ENCODE measurements around the gene TRPM8.

Gene TRPM8

DNA sequence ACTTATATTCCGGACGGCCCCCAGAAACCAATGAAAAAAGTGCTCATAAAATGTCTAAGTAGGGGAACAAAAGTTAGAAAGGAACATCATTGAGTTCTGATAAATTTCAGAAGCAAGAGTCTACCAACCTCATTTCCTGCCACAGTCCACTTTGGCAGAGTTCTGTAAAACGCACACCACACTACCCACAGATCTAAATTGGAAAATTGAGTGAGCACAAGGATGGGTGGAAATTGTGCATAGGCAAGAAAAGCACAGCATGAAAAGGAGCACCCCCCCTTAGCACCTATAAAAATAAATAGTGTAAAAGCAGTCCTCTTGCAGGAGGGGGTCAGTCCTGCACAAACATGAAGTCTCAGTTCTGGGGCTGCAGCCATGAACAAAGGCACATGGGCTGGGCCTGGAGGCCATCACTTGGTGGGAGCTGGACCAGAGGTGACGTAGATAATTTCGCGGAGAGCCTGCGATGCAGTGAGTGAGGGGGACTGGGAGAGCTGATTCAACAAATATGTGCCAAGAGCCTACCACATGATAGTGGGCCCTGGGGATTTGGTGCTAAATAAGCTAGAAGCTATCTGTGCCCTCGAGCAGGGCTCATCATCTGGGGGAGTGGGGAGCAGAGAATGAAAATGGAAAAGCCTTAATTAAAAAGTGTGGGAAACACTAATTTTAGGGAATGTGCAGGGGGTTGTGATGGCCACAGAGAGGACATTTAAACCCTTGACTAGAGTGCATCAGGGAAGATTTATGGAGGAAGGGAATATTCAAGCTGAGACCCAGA lies 84.4 kb downstream of the TRPM8 start:
- DNase-seq (ENCODE audit: low spot score), result no peak

DNA sequence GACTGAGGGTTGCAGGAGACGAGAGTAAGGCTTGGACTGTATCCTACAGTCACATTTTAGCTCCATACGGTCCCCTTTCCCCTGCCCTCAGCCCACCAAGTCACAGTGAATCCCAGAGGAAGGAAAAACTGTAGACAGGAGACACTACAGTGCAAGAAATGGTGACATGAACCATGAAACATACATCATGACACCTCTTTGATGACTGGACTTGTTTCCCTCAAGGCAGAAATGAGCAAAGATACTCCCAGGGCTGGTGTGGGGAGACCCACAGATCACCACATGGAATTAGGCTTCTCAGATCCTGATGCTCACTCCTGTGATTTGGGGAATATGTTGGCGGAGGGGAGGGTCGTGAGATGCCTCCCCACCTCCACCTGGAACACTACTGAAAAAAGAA lies 85.1 kb downstream of the TRPM8 start:
- DNase-seq (ENCODE audit: low spot score), result no peak

DNA sequence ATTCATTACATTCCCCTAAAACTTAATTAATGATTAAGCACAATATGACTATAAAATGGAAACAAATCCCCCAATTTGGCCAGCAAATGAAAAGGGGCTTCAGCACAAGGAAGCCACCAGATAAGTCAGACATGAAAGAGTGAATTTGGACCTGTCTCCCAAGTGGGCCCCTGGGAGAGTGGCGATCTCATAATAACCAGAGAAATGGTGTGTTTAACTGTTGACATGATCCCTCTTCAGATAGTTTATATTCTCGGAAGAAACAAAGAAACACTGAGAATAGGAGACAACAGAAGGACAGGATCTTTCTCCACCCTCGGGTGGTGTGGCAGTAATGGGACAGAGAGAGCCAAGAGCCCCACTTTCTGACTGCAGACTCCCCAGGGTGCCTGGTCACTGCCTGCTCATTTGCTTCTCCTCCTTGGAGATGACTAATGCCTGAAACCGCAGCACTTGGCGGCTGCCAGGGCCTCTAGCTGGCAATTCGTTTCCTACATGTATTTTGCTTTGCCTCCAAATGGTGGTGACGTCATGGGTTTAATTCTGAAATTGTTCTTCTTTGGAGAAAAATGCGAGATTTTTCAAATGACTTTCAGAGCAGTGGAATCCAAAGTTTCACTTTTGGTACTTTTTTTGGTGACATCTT lies 86.9 kb downstream of the TRPM8 start:
- DNase-seq (ENCODE audit: low spot score), result no peak

DNA sequence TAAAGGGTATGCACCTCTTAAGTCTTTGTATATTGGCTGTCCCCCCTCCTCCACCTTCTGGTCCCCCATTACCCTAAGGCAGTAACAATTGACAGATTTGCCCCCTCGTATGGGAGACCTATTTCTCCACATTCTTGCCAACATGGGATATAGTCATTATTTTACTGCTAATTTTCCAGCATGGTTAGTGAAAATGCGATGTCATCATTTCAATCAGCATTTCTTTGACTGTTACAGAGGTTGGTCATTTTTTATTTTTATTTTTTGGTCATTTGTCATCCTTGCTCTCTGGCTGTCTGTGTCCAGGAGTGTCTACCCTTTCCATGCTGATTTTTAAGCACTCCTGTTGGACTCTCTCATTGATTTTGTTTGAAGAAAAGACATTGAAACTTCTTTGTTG lies 88.0 kb downstream of the TRPM8 start:
- no peak for DNase-seq (ENCODE audit: low spot score)

DNA sequence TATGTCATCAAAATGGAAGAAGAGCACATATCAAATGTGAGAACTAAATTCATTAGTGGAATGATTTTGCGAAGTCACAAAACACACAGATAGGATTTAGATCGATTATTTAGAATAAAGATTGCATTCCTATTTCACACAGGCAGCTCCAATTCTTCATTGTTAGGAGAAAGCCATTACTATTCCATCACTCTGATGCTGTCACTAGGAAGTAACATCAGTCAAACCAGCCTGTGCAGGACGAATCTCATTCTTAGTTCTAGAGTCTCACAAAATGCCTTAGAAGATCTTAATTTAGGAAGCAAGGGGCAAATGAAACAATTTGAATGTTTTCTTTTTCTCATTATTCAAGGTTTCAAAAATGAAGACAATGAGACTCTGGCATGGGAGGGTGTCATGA lies 89.3 kb downstream of the TRPM8 start:
- DNase-seq (ENCODE audit: low spot score), result no peak

DNA sequence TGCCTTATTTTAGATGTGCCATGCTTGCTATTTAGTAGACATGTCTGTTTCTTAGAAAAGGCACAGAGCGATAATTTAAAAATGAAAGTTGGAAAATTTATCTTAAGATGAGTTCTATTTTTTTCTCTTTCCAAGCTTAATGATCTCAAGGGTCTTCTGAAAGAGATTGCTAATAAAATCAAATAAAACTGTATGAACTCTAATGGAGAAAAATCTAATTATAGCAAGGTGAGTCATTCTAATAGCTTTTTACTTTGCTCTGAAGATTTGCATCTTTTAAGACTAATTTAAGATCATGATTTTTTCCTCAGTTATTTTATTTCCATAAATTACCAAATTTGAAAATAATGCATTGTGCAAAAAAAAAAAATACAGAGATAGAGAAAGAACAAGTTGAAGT lies 97.3 kb downstream of the TRPM8 start:
- no peak for DNase-seq (ENCODE audit: low spot score)

DNA sequence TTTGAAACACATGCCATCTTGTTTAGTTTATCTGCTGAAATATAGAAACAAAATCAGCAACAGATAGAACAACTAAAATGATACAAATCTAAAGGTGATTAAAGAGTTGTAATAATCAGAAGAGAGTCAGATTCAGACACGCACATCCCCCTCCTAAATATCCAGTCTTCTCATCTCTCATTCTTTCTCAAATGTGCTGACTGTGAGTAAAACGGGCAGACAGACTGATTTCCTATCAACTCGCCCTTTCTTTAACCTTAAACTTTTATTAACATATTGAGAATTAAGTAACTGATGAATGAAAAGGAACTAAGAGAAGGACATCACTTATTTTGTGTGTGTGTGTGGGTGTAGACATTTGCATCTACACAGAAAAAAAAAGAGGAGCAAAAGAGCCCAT lies 98.7 kb downstream of the TRPM8 start:
- DNase-seq (ENCODE audit: low spot score), result no peak

DNA sequence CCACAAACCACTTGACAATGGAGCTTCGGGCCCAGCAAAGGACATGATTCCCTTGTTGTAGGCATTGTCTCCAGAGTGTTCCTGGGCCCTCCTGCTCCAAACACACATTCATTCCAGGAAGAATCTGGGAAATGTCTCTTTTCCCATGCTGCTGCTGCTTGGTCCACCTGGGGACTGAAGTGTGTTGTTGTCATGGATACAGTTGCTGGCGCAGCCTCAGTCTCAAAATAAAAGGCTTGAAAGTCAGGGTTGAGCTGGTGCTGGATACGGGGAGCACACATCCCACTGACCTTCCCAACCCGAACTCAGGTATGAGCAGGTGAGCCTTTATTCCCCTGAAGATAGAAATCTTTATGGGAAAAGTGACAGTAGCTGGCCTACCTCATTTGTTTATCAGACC lies 102.7 kb downstream of the TRPM8 start:
- no peak for DNase-seq (ENCODE audit: low spot score)

DNA sequence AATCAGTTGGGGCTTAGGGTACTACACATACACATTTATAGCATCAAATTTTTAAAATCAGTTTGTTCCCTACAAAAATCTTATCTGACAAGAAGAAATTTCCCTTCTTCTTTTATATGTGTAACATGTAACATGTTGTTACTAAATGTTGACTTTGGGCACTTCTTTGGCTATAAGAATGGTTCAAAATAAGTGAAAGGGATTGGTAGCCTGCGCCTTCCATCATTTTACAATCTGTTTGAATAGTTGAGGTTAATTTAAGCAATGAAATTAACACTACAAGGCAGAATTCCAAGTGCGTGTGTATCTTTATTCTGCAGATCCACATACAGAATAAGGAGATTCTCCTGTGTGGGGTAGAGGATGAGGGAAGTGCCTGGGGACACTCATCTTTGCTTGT lies 103.2 kb downstream of the TRPM8 start:
- no peak for DNase-seq (ENCODE audit: low spot score)

DNA sequence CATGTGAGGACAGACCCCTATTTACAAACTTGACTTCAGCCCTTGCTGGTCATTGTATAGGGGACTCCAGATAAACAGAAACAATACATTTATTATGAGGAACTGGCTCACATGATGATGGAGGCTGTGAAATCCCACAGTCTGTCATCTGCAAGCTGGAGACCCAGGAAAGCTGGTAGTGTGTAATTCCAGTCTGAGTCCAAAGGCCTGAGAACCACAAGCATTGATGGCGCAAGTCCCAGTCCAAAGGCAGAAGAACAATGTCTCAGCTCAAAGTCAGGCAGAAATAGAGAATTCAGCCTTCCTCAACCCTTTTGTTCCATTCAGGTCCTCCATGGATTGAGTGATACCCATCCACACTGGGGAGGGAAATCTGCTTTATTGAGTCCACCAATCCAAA lies 105.3 kb downstream of the TRPM8 start:
- DNase-seq (ENCODE audit: low spot score), result no peak

DNA sequence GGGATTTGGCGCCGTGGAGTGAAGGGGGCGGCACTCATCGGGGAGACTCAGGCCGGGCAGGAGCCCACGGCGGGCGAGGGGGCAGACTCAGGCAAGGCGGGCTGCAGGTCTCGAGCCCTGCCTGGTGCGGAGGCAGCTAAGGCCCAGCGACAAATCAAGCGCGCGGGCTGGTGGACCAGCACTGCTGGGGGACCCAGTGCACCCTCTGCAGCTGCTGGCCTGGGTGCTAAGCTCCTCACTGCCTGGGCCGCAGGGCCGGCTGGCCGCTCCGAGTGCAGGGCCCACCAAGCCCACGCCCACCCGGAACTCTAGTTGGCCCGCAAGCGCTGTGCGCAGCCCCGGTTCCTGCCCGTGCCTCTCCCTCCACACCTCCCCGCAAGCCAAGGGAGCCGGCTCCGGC lies 107.1 kb downstream of the TRPM8 start:
- no peak for DNase-seq (ENCODE audit: low spot score)

DNA sequence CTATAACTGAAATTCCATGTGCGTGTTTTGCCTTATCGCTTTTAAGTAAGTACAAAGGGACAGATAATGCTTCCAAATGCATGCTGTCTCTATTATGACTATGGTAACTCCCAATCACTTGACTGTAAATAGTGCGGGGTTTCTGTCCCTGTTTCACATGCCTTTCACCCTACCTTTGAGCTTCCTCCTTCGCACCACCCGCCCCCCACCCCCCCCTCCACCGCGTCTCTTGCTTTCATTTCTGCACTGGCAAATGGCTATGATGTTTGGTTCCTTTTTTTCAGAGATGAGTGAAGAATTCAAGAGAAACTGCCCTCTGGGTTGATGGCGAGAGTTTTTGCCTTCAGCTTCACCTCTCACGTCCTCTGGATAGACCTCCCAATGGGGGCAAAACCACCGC lies 108.3 kb downstream of the TRPM8 start:
- DNase-seq (ENCODE audit: low spot score), result no peak

DNA sequence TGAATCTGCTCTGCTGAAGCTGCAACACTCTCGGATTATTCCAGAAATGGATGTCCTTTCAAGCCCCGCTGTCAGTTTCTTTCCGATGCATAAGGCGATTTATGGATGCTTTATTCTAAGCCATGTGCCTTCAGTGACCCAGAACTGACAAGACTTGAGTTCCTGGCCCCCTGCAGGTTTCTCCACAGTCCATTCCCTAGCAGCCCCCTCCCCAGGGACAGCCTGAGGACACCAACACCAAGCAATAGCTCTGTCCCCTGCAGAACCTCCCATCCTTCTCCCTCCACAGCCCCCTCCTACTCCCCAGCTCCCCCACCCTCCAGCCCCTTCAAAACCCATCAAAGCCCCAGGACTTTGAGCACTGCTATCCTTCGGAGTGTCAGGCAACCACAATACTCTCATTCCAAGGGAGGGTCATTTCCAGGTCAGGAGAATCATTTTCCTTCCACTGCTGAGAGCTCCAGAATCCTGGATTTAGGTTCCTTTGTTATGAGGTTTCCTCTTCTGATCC lies 108.8 kb downstream of the TRPM8 start:
- DNase-seq (ENCODE audit: low spot score), result no peak

DNA sequence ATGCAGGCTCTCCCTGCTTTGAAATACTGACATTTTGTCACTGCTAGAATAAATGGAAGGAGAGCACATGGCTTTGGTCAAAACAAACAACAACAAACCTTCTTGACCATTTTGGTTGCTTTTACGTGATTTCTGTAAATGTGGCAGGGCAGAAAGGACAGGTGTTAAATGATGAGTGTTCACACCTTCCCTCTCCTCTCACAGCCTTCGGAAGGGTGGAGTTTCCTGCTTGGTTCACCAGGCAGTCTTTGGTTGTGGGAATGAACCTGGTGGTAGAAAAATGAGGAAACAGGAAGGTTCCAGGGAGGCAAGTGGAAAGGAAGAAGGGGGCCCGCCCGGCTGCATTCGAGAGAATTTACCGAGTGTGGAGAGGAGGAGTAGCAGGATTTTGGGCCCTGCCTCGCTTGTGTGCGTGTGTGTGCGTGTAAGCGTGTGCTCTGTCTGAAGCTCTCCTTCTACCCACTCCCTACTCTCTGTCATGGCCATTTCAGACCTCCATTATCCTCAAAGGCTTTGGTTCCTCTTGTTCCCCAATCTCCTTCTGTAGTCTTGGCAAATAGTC lies 109.6 kb downstream of the TRPM8 start:
- DNase-seq (ENCODE audit: low spot score), result no peak

DNA sequence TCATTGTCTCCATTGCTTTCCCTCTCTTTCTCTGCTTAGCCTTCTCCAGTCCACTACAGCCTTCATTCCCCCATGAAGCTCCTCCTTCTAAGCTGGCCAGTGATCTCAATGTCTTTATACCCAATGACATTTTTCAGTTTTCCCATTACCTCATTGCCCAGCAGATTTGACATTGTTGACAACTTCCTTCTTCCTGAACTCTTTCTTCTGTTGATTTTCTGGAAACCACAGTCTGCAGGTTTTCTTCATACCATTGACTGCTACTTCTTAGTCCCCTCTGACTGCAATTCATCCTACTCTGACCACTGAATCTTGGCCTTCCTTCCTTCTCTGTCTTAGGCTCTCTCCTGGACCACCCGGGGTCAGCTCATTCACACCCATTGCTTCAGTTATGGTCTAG lies 110.5 kb downstream of the TRPM8 start:
- DNase-seq (ENCODE audit: low spot score), result no peak

DNA sequence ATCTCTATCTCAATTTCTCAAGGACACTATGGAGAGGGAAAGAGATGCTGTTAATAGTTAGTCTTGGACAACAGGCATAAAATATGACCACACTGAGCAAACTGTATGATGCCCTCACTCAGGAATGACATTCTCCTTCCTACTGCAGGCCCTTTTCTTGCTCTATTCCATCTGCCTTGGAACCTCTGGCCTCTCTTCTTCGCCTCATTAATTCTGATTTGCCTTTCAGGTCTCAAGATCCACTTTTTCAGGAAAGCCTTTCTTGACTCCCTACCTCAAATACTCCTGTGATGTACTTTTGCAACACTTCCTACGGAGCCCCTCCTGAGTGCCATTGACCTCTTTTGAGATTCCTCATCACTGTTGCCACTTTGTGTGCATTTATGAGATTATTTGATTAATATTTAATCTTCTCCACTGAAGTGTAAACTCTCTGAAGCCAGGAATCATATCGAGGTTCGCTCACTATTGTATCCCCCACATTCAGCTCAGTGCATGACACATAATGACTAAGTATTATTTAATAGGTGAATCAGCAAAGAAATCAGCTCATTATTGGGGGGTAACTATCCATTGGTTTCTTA lies 112.1 kb downstream of the TRPM8 start:
- DNase-seq (ENCODE audit: low spot score), result no peak

DNA sequence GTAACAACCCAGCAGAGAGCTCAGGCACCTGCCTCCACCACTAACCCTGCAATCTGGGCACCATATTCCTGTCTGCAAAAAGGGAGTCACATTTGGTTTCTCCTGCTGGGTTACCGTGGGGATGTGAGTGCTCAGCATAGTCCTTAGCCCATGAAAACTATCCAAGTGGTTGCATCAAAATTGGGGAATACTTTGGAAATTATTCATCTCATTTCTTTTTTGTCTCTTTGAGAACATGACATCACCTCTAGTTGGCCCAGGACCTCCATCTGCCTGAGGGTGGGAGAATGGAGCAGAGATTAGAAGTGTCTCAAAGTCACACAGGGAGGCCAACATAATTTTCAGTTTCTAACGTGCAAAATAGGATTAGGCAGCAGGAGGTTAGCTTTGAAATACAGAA lies 114.0 kb downstream of the TRPM8 start:
- DNase-seq (ENCODE audit: low spot score), result no peak

DNA sequence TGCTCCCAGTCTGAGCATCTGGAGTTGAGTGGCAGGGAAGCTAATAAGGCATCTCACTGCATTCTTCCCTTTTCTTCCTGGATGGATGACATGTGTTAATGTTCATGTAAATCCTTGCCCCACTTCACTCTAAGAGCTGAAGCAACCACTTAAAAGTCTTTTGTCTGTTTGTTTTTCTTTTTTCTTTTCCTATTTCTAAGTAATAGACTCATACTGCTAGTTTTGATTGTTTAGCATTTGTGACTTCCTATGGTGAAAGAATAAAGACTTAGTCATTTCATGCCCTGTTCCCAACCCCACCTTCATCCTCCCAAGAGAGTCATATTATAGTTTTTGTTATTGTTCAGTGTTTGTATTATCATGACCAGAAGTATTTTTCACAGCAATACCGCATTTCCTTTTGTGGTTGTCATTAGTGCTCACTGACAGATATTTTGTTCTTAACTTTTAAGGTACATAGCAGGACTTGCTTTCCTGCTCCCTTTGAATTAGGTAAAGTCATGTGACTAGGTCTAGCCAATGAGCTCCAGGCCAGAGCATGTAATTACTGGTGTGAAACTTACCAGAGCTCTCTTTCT lies 115.2 kb downstream of the TRPM8 start:
- DNase-seq (ENCODE audit: low spot score), result no peak

DNA sequence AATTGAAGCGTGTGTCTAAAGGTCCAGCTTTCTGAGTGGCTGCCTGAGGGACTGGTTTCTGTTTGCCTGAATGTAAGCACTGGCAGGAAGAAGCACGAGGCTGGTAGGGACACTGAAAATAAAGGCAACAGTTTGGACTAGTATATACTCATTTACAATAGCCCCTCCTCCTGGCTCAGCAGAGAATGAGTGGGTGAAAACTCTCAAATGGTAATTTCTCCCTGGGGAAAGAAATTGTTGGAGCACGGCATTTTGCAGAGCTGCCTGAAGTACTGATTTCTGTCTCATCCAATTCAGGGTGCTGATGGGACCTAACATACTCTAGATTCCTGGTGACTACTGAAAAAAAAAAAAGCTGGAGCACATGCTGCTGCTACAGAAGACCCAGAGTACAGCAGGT lies 116.0 kb downstream of the TRPM8 start:
- no peak for DNase-seq (ENCODE audit: low spot score)

DNA sequence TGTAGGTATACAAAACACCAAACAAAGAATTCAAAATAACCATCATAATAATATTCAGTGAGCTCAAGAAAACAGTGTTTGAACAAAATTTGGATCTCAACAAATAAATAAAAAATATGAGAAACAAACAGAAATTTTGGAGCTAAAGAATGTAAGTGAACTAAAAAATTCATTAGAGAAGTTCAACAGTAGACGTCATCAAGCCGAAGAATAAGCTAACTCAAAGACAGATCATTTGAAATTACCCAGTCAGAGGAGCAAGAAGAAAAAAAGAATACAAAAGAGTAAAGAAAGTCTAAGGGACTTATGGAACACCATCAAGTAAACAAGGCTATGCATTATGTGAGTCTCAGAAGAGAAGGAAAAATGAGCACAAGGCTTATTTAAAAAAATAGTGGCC lies 116.7 kb downstream of the TRPM8 start:
- no peak for DNase-seq (ENCODE audit: low spot score)

DNA sequence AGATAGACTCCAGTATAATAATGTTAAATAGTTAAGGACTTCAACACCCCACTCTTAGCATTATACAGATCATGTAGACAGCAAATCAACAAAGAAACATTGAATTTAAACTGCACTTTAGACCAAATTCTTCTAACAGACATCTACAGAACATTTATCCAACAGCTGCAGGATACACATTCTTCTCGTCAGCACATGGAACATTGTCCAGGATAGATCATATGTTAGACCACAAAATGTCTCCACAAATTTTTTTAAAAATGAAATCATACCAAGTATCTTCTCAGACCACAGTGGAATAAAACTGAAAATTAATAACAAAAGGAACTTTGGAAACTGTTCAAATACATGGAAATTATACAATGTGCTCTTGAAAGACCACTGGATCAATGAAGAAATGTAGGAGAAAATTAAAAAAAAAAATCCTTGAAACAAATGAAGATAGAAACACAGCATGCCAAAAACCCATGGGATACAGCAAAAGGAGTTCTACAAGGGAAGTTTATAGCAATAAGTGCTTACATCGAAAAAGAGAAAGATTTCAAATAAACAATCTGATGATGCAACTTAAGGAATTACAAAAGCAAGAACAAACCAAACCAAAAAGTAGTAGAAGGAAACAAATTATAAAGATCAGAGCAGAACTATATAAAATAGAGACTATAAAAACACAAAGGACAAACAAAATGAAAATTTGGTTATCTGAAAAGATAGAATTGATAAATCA lies 121.1 kb downstream of the TRPM8 start:
- DNase-seq (ENCODE audit: low spot score), result no peak

DNA sequence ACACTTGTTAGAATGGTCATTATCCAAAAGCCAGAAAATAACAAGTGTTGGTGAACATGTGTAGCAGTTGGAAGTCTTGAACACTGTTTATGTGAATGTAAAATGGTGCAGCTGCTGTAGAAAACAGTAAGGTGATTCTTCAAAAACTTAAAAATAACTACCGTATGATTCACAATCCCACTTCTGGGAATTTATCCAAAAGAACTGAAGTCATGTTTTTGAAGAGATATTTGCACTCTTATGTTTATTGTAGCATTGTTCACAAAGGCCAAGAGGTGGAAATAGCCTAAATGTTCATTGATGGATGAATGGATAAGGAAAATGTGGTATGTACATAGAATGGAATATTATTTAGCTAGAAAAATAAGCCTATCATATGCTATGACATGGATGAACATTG lies 127.0 kb downstream of the TRPM8 start:
- DNase-seq (ENCODE audit: low spot score), result no peak
